Neural cell (in vitro differentiated cells): ENCODE data around the gene AOC2. TPM values are rescaled to one million over a fixed set of nuclear protein-coding genes. Genes with fewer than 3 reads are reported as not detected.

ENCODE experiments used
- H2AFZ ChIP-seq: fragments of 200-600, 300-800 bp; sonication (generic), shearing (Covaris generic); 2 replicates; pipeline ENCODE4 v1.6.0; 2014; ENCODE audit warnings: low read depth, mild to moderate bottlenecking, antibody characterized with exemption, low read length, moderate library complexity
- H3F3A ChIP-seq: fragments of 200-600 bp; shearing (Covaris generic); 2 replicates; pipeline ENCODE4 v1.6.1; 2016; ENCODE audit warnings: mild to moderate bottlenecking, moderate library complexity, mixed read lengths, antibody characterized with exemption, low read length; ENCODE audit not compliant: insufficient read depth, poor library complexity, severe bottlenecking
- H3K27ac ChIP-seq: fragments of 200-600, 300-800 bp; sonication (generic), shearing (Covaris generic); 2 replicates; pipeline ENCODE4 v1.5.1; 2014; ENCODE audit warnings: mild to moderate bottlenecking, low read length, moderate library complexity
- H3K27me3 ChIP-seq: fragments of 300-800, 200-600 bp; sonication (generic), shearing (Covaris generic); 2 replicates; pipeline ENCODE4 v1.6.0; 2014; ENCODE audit warnings: mild to moderate bottlenecking, low read depth, low read length, moderate library complexity; ENCODE audit not compliant: insufficient read depth
- H3K36me3 ChIP-seq: fragments of 300-800, 200-600 bp; sonication (generic), shearing (Covaris generic); 2 replicates; pipeline ENCODE4 v1.5.1; 2014; ENCODE audit warnings: mild to moderate bottlenecking, antibody characterized with exemption, low read length, moderate library complexity; ENCODE audit not compliant: insufficient read depth
- H3K4me2 ChIP-seq: fragments of 300-800, 200-600 bp; sonication (generic), shearing (Covaris generic); 2 replicates; pipeline ENCODE4 v1.6.0; 2014; ENCODE audit warnings: mild to moderate bottlenecking, low read length
- H3K4me3 ChIP-seq: fragments of 300-800, 200-600 bp; sonication (generic), shearing (Covaris generic); 2 replicates; pipeline ENCODE4 v1.5.1; 2014; ENCODE audit warnings: mild to moderate bottlenecking, low read length, moderate library complexity
- H3K79me2 ChIP-seq: fragments of 200-600 bp; shearing (Covaris generic); replicated peaks from 2 replicates; pipeline ENCODE4 v1.6.0; 2014; ENCODE audit warnings: mild to moderate bottlenecking, low read length, moderate library complexity; ENCODE audit not compliant: insufficient read depth
- H3K9ac ChIP-seq: fragments of 300-800, 200-600 bp; sonication (generic), shearing (Covaris generic); 2 replicates; pipeline ENCODE4 v1.6.1; 2016; ENCODE audit warnings: mild to moderate bottlenecking, low read length, mixed read lengths
- H3K9me2 ChIP-seq: fragments of 200-600 bp; shearing (Covaris generic); 2 replicates; pipeline ENCODE4 v1.6.1; 2016; ENCODE audit warnings: mild to moderate bottlenecking, low read length, mixed read lengths; ENCODE audit not compliant: insufficient read depth
- H3K9me3 ChIP-seq: fragments of 200-600, 300-800 bp; sonication (generic), shearing (Covaris generic); 2 replicates; pipeline ENCODE4 v1.6.1; 2016; ENCODE audit warnings: mild to moderate bottlenecking, mixed run types, low read length, moderate library complexity, mixed read lengths
- H4K20me1 ChIP-seq: fragments of 200-600 bp; shearing (Covaris generic); 2 replicates; pipeline ENCODE4 v1.6.1; 2016; ENCODE audit warnings: mild to moderate bottlenecking, mixed run types; ENCODE audit not compliant: insufficient read depth
- CTCF ChIP-seq: fragments of 450-650 bp; IDR thresholded peaks from 2 replicates; pipeline ENCODE4 v1.5.1; 2014; ENCODE audit warnings: antibody characterized with exemption, mild to moderate bottlenecking, moderate library complexity; ENCODE audit not compliant: poor library complexity, severe bottlenecking
- EZH2 ChIP-seq: fragments of 200-600, 300-800 bp; shearing (Covaris generic), sonication (generic); IDR thresholded peaks from 2 replicates; pipeline ENCODE4 v1.6.1; 2014; ENCODE audit warnings: antibody characterized with exemption, low read length, borderline replicate concordance, mild to moderate bottlenecking; ENCODE audit not compliant: insufficient read depth, poor library complexity, severe bottlenecking
- MXI1 ChIP-seq: fragments of 450-650 bp; conservative IDR thresholded peaks from 2 replicates; pipeline ENCODE4 v1.6.1; 2014; ENCODE audit warnings: antibody characterized with exemption, mild to moderate bottlenecking; ENCODE audit not compliant: poor library complexity, severe bottlenecking
- POLR2AphosphoS5 ChIP-seq: IDR thresholded peaks from 2 replicates; pipeline ENCODE4 v1.6.1; 2012
- RAD21 ChIP-seq: fragments of 450-650 bp; conservative IDR thresholded peaks from 2 replicates; pipeline ENCODE4 v1.6.1; 2014; ENCODE audit warnings: antibody characterized with exemption, mild to moderate bottlenecking, moderate library complexity
- REST ChIP-seq: IDR thresholded peaks from 2 replicates; pipeline ENCODE4 v1.6.1; 2012; ENCODE audit warnings: borderline replicate concordance
- SMC3 ChIP-seq: fragments of 450-650 bp; conservative IDR thresholded peaks from 2 replicates; pipeline ENCODE4 v1.6.1; 2014; ENCODE audit warnings: antibody characterized with exemption, mild to moderate bottlenecking, moderate library complexity; ENCODE audit not compliant: poor library complexity
- TAF1 ChIP-seq: IDR thresholded peaks from 2 replicates; pipeline ENCODE4 v1.6.1; 2012; ENCODE audit warnings: low read depth
- polyA plus RNA-seq: library from polyadenylated mRNA; depleted of rRNA; stranded (reverse); fragments of >200 nt; gene quantifications from 2 replicates; pipeline ENCODE4 v1.2.3, GENCODE V29; 2014

AOC2 gene
- polyA plus RNA-seq, 1 donor from 2014 or later = 2.8 TPM

- TF ChIP-seq RAD21 (no peak), EZH2 (no peak), REST (peak; percentile 1), MXI1 (no peak), SMC3 (no peak), TAF1 (no peak), CTCF (no peak)
- Histone ChIP-seq H4K20me1 (no peaks in the 10 kb centered on the region), H3K36me3 (no peaks in the 10 kb centered on the region)
Measured at GRCh38 chr17:42798011-42798382, 46.4 kb upstream of the AOC2 start.

GRCh38 chr17:42798383-42799380 is 45.7 kb upstream of the AOC2 start, which contains the start of the genes CNTD1 and COA3:
Gene CNTD1 (plus strand): TSS chr17:42798861. CDS start chr17:42799068, 207 bp downstream.
Gene COA3 (minus strand): TSS chr17:42798704. CDS start chr17:42798681, 23 bp downstream.
- no peaks in the 10 kb centered on the region for H3K9me2 ChIP-seq
- no peaks in the 10 kb centered on the region for H4K20me1 ChIP-seq
- peak within 1 kb of the TSS; percentile 77 for H3K9ac ChIP-seq
- H3K4me3 ChIP-seq = peak within 1 kb of the TSS; percentile 74
- peaks cover 14% of the 10 kb centered on the region for H3K79me2 ChIP-seq
- TF ChIP-seq MXI1 = peak; percentile 71
- TF ChIP-seq CTCF = no peak
- TF ChIP-seq TAF1 = peak; percentile 58
- TF ChIP-seq REST = peak; percentile 61
- no peak for TF ChIP-seq RAD21
- peak; percentile 85 for TF ChIP-seq POLR2AphosphoS5
- H3K27me3 ChIP-seq = peaks cover 3% of the 10 kb centered on the region
- peak within 1 kb of the TSS; percentile 83 for H3K4me2 ChIP-seq
- H3K36me3 ChIP-seq = no peaks in the 10 kb centered on the region
- H3K9me3 ChIP-seq = no peaks in the 10 kb centered on the region
- no peaks in the 10 kb centered on the region for H3F3A ChIP-seq
- H2AFZ ChIP-seq = peak within 1 kb of the TSS; percentile 94
- peak within 1 kb of the TSS; percentile 48 for H3K27ac ChIP-seq

More at GRCh38 chr17:42798011-42798382, 46.4 kb upstream of the AOC2 start:
- Histone ChIP-seq H3K27ac (peak overlapping the region; percentile 48), H3F3A (no peaks in the 10 kb centered on the region), H3K4me3 (peak overlapping the region; percentile 74), H3K27me3 (peaks cover 3% of the 10 kb centered on the region), H3K9ac (peak overlapping the region; percentile 77), H3K4me2 (peak overlapping the region; percentile 83), H3K79me2 (peaks cover 14% of the 10 kb centered on the region), H2AFZ (peak overlapping the region; percentile 94), H3K9me2 (no peaks in the 10 kb centered on the region), H3K9me3 (no peaks in the 10 kb centered on the region)
